Fibroblast of mammary gland (primary cell): ENCODE results near the gene ST8SIA1.

ENCODE experiments used
- DNase-seq: peaks from one replicate; pipeline ENCODE4 v3.0.0-alpha.2; 2010; ENCODE audit warnings: low read depth
- H3K4me3 ChIP-seq: 2 replicates; pipeline ENCODE4 v1.5.1; 2011; ENCODE audit warnings: low read depth, mild to moderate bottlenecking, low read length, moderate library complexity; ENCODE audit not compliant: control insufficient read depth
- TF ChIP-seq, protein P1 (sequence below): conservative IDR thresholded peaks from 2 replicates; pipeline ENCODE4 v1.5.1; 2011; ENCODE audit warnings: low read depth, low read length, inconsistent platforms; ENCODE audit not compliant: control insufficient read depth, insufficient read depth

ST8SIA1 gene

DNA sequence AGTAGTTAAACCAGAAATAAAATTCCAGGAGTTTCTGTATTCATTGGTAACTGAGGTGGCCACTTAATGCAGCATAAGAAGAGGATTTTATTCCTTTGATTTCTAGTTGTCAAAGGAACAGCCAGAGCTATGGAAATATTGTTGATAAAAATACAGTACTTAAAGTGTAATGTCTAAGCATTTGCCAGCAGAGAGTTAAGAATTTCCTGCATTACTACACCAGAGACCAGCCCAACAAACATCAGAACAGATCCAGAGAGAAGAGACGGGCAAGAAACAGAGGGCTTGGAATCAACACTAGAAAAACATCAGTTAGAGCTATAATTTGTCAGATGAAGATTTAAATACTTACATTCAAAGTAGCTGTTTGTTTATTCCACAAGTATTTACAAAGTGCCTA is 77.9 kb downstream of the ST8SIA1 start:
- H3K4me3 ChIP-seq: no peak overlapping the region
- TF ChIP-seq, protein P1, sequence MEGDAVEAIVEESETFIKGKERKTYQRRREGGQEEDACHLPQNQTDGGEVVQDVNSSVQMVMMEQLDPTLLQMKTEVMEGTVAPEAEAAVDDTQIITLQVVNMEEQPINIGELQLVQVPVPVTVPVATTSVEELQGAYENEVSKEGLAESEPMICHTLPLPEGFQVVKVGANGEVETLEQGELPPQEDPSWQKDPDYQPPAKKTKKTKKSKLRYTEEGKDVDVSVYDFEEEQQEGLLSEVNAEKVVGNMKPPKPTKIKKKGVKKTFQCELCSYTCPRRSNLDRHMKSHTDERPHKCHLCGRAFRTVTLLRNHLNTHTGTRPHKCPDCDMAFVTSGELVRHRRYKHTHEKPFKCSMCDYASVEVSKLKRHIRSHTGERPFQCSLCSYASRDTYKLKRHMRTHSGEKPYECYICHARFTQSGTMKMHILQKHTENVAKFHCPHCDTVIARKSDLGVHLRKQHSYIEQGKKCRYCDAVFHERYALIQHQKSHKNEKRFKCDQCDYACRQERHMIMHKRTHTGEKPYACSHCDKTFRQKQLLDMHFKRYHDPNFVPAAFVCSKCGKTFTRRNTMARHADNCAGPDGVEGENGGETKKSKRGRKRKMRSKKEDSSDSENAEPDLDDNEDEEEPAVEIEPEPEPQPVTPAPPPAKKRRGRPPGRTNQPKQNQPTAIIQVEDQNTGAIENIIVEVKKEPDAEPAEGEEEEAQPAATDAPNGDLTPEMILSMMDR: no peak
- DNase-seq: no peak

DNA sequence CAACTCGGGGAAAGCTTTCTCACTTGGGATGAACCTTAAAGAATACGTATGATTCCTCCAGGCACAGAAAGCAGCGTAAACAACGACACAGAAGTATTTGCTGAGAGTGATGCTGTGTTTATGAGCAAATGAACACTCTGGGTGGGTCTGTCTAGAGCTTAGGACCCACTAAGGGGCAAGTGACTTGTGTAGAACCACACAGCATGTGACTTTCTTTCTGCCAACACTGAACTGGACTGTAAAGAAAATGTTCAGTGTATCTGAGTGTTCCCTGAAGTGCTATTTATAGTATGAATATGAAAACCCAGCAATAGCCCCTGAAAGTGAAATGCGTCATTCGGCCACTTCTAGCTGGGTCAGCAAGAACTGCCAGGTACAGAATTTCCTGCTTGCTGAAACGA is 78.5 kb downstream of the ST8SIA1 start:
- DNase-seq: no peak
- TF ChIP-seq, protein P1: no peak
- H3K4me3 ChIP-seq: no peak overlapping the region

DNA sequence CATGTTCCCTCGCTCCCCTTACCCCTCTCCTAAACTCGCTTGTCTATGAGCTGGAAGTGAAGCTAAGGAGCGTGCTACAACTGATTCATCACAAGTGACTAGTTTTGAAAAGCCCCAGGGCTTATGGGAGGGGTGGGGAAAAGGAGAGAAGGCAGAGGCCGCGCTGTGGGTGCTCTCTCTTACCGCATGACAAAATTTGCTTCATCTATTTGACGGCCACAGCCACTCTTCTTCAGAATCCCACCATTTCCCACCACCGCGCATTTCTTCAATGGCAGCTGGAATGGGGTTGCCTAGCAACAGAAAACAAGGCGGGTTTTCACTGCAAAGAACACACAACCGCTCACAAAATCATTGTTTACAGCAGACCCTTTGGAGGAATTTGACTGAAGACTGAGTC is 79.4 kb downstream of the ST8SIA1 start:
- H3K4me3 ChIP-seq: no peak overlapping the region
- TF ChIP-seq, protein P1: no peak
- DNase-seq: no peak

DNA sequence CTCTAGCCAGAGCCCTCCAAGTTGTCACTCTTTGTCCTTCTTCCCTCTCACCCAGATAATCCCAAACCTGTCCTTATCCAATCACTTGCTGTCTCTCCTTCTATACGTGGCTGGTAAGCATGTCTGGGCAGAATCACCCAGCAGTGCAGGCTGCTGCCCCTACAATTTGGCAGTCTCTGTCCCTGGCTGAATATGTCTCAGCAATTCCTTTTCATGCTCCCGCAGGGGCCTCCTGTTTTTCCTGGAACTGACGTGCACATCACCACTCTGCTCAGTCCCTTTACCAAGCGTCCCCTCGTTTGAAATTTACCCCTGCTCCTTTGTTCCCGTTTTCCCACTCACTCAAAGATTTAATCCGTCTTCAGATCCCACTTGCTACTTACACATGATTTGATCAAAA is 80.0 kb downstream of the ST8SIA1 start:
- TF ChIP-seq, protein P1: no peak
- no peak for DNase-seq
- no peak overlapping the region for H3K4me3 ChIP-seq

DNA sequence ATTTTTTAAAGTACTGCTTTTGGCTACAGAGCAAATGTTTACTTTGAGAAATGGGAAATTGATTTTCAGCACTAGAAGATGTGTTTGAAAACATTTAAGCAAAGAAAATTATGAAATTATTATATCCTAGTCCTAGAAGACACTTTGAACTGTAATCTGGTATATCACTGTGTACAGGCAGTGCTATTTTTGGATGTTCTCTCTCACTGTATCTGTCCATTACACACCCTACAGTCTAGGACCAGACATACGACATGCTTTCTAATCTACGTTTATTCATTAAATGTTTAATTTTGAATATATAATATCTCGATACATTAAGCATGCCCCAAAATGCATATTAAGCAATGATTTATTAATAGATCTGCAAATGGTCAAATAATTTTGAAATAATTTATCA is 82.5 kb downstream of the ST8SIA1 start:
- H3K4me3 ChIP-seq: no peak overlapping the region
- no peak for DNase-seq
- TF ChIP-seq, protein P1: no peak

DNA sequence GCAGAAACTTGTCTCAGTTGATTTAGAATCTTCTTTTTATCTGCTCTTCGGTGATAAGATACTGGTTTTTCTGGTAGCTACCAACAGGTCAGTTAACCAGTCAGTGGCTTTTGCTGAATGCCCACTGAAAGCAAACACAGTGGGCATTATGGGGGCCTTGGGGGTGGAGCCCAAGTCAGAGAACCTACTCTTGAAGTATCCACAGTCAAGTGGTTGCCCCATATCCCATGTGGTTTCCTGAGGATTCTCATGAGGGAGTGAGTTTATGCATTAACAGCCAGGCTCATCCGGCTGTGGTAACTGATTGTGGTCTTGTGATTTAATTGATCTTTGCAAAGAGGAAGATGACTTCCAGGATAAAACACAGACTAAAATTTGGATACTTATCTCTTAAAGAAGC is 83.7 kb downstream of the ST8SIA1 start:
- TF ChIP-seq, protein P1: no peak
- no peak overlapping the region for H3K4me3 ChIP-seq
- DNase-seq: no peak

DNA sequence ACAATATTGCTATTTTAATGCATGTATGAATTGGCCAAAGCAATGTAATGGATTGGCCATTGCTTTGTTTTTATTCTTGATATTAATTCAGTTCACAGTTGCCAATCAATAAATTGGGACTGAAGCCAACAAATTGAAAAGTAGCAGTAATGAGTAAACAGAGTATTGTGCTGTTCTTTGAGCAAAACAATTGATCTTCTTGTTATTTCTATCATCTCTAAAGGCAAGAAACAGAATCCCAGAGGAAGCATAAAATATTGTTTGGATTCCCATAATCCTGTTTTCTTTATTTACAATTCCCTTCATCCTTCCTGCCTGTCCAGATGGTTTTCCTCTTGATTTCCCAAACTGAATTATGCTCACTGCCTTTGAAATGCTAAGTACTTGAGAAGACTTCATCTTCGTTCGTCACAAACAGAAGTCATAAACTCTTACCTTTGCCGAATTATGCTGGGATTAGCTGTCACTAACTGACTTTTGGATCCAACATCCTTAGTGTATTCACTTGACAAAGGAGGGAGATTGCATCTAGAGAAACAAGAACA is 85.9 kb downstream of the ST8SIA1 start:
- H3K4me3 ChIP-seq: no peak overlapping the region
- no peak for DNase-seq
- TF ChIP-seq, protein P1: no peak
